Cardiac fibroblast (primary cell): ENCODE data around the gene LAP3.

Experiments used
- DNase-seq, 2 donors: peaks; one replicate each; pipeline versions ENCODE4 v3.0.0 to v3.0.0-alpha.2; 2010; ENCODE audit warnings: low read depth in 2 of 2
- H3K4me3 ChIP-seq, 2 donors: replicated peaks in 1 of 2; 1 replicate in 1 of 2; 2 replicates in 1 of 2; pipeline ENCODE4 v1.5.1; 2011; ENCODE audit warnings: low read depth in 2 of 2, low read length in 2 of 2, mild to moderate bottlenecking in 2 of 2, moderate library complexity in 1 of 2
- TF ChIP-seq, protein P1 (sequence below): IDR thresholded peaks from one replicate; pipeline ENCODE4 v1.5.1; 2011; ENCODE audit warnings: low read depth, mild to moderate bottlenecking, low read length, inconsistent platforms

The LAP3 gene

DNA sequence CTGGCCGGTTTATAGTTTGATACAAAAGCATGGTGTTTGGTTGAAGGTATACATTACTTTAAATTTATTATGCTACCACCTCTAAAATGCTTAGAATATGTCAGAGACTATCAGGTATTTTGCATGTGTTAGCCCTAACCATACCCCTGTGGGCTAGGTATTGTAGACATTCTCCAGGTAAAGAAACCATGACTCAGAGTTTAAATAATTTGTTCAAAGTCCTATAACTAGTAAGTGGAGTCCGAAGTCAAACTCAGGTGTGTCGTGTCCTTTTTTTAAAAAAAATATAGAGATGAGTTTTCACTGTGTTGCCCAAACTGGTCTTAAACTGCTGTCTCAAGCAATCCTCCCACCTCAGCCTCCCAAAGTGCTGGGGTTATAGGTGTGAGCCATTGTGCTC, 12.4 kb downstream of the LAP3 start:
- TF ChIP-seq, protein P1, sequence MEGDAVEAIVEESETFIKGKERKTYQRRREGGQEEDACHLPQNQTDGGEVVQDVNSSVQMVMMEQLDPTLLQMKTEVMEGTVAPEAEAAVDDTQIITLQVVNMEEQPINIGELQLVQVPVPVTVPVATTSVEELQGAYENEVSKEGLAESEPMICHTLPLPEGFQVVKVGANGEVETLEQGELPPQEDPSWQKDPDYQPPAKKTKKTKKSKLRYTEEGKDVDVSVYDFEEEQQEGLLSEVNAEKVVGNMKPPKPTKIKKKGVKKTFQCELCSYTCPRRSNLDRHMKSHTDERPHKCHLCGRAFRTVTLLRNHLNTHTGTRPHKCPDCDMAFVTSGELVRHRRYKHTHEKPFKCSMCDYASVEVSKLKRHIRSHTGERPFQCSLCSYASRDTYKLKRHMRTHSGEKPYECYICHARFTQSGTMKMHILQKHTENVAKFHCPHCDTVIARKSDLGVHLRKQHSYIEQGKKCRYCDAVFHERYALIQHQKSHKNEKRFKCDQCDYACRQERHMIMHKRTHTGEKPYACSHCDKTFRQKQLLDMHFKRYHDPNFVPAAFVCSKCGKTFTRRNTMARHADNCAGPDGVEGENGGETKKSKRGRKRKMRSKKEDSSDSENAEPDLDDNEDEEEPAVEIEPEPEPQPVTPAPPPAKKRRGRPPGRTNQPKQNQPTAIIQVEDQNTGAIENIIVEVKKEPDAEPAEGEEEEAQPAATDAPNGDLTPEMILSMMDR: no peak
- no peak overlapping the region for H3K4me3 ChIP-seq
- no peak for DNase-seq

DNA sequence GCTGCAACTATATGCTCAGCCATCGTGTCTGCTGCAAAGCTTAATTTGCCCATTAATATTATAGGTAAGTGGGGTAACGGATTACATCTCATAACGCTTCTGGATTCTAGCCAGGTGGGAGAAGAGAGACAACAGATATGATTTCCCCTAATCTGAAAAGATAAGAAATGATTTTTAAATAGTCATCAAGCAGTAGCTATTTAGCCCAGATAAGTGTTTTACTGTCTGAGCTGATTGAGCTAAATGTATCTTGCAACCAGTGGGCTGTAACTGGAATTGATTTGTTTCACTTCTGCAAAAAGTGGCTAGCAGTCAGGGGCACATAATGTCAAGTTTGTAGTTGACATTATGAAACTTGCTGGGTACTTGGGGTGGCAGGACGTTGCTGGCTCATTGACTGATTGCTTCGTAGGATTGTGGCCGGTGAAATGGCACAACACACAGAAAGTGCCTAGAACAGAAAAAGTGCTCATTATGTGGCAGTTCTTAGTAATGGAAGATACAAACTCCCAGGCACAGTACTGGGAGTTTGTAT, 18.5 kb downstream of the LAP3 start:
- TF ChIP-seq, protein P1: no peak
- no peak for DNase-seq
- no peak overlapping the region for H3K4me3 ChIP-seq

DNA sequence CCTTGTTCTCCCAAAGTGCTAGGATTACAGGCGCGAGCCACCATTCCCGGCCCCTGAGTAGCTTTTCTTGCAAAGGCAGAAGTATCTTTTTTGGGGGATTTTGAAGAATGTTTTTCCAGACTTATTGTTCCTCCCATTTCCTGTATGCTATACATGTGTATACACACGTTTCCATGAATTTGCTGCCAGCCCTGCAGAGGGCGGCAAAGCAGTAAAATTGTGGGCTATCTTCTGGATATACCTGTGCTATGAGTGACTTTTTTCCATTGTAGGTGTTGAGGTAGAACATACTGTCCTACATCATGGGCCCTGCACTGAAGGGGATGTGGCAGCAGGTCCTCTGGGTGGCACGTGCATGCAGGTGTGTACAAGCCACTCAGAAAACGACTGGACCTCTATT, 20.5 kb downstream of the LAP3 start:
- TF ChIP-seq, protein P1: peak; percentile 47
- H3K4me3 ChIP-seq: no peak overlapping the region
- DNase-seq: peak in 1 of 2 donors; percentile 23

DNA sequence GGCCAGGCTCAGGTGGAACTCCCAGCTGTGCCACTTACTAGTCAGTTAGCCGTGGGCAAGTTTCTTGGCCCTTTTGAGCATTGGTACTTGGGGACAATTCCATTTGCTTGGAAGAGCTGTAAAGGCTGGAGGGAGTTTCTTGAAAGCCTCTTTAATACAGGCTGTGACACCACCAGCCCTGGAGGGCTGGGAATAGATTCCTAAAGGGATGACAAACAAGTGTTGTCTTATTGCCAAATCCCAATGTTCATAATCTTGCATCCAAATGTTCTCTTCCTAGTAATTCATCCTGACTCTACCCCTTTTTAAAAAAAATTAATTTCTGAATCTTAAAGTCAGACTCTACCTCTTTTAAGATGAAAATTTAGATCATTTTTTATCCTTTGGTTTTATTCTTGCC, 22.8 kb downstream of the LAP3 start:
- no peak overlapping the region for H3K4me3 ChIP-seq
- DNase-seq: no peak
- TF ChIP-seq, protein P1: no peak

DNA sequence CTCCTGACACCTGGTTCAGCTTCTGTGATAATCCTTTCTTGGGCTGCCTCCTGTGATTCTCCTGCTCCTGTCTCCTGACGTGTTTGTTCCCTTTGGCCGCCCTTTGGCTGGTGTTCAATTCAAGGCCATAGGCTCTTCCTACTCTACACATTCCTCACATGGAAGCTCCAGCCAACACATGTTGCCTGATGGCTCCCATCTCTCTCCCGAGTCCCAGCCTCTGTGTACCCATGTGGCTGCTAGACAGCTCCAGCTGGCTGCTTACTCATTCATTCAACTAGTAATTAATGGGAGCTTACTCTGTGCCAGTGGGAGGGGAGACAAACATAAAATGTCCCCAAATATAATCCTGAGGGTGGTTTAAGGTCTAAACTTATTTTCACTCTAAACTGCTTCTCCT, 28.2 kb downstream of the LAP3 start:
- no peak overlapping the region for H3K4me3 ChIP-seq
- DNase-seq: no peak
- TF ChIP-seq, protein P1: no peak

DNA sequence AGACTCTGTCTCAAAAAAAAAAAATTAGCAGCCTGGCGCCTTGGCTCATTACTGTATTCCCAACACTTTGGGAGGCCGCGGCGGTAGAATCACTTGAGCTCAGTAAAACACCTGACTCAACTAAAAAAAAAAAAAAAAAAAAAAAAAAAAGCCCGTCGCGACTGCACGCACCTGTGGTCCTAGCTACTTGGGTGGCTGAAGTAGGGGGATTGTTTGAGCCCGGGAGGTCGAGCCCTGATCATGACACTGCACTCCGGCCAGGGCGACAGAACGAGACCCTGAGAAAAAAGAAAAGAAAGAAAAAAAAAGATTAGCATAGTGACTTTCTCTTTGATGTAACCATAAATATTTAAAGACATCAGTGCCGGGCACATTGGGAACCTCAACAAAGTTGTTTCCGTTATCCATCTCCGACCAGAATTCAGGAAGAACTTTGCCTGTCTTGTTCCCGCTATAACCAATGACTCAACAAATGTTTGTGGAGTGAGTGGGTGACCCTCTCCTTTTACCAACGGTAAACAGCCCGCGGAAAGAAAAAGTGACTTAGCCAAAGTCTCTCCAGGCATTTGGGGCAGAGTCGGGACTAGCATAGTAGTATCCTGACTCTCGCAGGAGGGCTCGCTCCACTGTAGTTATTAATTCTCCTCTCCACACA, 36.9 kb downstream of the LAP3 start:
- H3K4me3 ChIP-seq: peak overlapping the region; percentile 74 to 81
- TF ChIP-seq, protein P1: no peak
- peak; percentile 73 to 81 for DNase-seq
